ENCODE results near the gene PDCD6IP.
"Not testable (repeated sequence)": the region's sequence is repeated elsewhere in the genome, so short reads cannot be mapped to it uniquely, and the experiment has no call there.

Gene PDCD6IP

GRCh38 chr3:33855884-33856546 lies 57.6 kb downstream of the PDCD6IP start:
- no peak for TF ChIP-seq ZNF274 (IDR thresholded peaks at IDR 0.05; ENCODE audit: low read depth, low read length)
- no peak overlapping the region for H3K4me3 ChIP-seq (ENCODE audit: low read length)

- not testable (repeated sequence) for H3K4me3 ChIP-seq (ENCODE audit: low read length)
These were observed 59.3 kb downstream of the PDCD6IP start for GRCh38 chr3:33857701-33858100.

GRCh38 chr3:33858131-33858530 lies 59.7 kb downstream of the PDCD6IP start:
- H3K4me3 ChIP-seq (ENCODE audit: low read length): no peak overlapping the region
- no peak for TF ChIP-seq ZNF274 (IDR thresholded peaks at IDR 0.05; ENCODE audit: low read depth, low read length)

- no peak for TF ChIP-seq ZNF274 (IDR thresholded peaks at IDR 0.05; ENCODE audit: low read depth, low read length)
- no peak overlapping the region for H3K4me3 ChIP-seq (ENCODE audit: low read length)
These were observed 62.1 kb downstream of the PDCD6IP start for GRCh38 chr3:33860373-33861050.

GRCh38 chr3:33865133-33865532 lies 66.7 kb downstream of the PDCD6IP start:
- no peak overlapping the region for H3K4me3 ChIP-seq (ENCODE audit: low read length)
- TF ChIP-seq ZNF274 (IDR thresholded peaks at IDR 0.05; ENCODE audit: low read depth, low read length): no peak

- no peak overlapping the region for H3K4me3 ChIP-seq (ENCODE audit: low read length)
- no peak for TF ChIP-seq ZNF274 (IDR thresholded peaks at IDR 0.05; ENCODE audit: low read depth, low read length)
These were observed 69.9 kb downstream of the PDCD6IP start for GRCh38 chr3:33868309-33868708.

- H3K4me3 ChIP-seq (ENCODE audit: low read length): no peak overlapping the region
- no peak for TF ChIP-seq ZNF274 (IDR thresholded peaks at IDR 0.05; ENCODE audit: low read depth, low read length)
These were observed 71.5 kb downstream of the PDCD6IP start for GRCh38 chr3:33869977-33870376.

- no peak overlapping the region for H3K4me3 ChIP-seq (ENCODE audit: low read length)
- no peak for TF ChIP-seq ZNF274 (IDR thresholded peaks at IDR 0.05; ENCODE audit: low read depth, low read length)
These were observed 76.4 kb downstream of the PDCD6IP start for GRCh38 chr3:33874815-33875214.

- TF ChIP-seq ZNF274 (IDR thresholded peaks at IDR 0.05; ENCODE audit: low read depth, low read length): no peak
- H3K4me3 ChIP-seq (ENCODE audit: low read length): no peak overlapping the region
These were observed 77.2 kb downstream of the PDCD6IP start for GRCh38 chr3:33875680-33876079.

- H3K4me3 ChIP-seq (ENCODE audit: low read length): no peak overlapping the region
- no peak for TF ChIP-seq ZNF274 (IDR thresholded peaks at IDR 0.05; ENCODE audit: low read depth, low read length)
These were observed 78.8 kb downstream of the PDCD6IP start for GRCh38 chr3:33877187-33877586.

GRCh38 chr3:33879540-33879939 lies 81.1 kb downstream of the PDCD6IP start:
- no peak for TF ChIP-seq ZNF274 (IDR thresholded peaks at IDR 0.05; ENCODE audit: low read depth, low read length)
- H3K4me3 ChIP-seq (ENCODE audit: low read length): no peak overlapping the region

- no peak for TF ChIP-seq ZNF274 (IDR thresholded peaks at IDR 0.05; ENCODE audit: low read depth, low read length)
- H3K4me3 ChIP-seq (ENCODE audit: low read length): no peak overlapping the region
These were observed 83.0 kb downstream of the PDCD6IP start for GRCh38 chr3:33881156-33882064.

- H3K4me3 ChIP-seq (ENCODE audit: low read length): no peak overlapping the region
- TF ChIP-seq ZNF274 (IDR thresholded peaks at IDR 0.05; ENCODE audit: low read depth, low read length): no peak
These were observed 83.9 kb downstream of the PDCD6IP start for GRCh38 chr3:33882296-33882695.

- H3K4me3 ChIP-seq (ENCODE audit: low read length): no peak overlapping the region
- no peak for TF ChIP-seq ZNF274 (IDR thresholded peaks at IDR 0.05; ENCODE audit: low read depth, low read length)
These were observed 85.1 kb downstream of the PDCD6IP start for GRCh38 chr3:33883538-33883950.

All from GM08714 (cell line).